A549 (cell line): ENCODE measurements around the gene MGLL. TPM values are rescaled to one million over a fixed set of nuclear protein-coding genes. Genes with fewer than 3 reads are reported as not detected.

Experiments used
- ATAC-seq, 2 experiments: fragments of 200-7000 bp in 1 of 2; fragments of >200 bp in 1 of 2; cut with Nextera tagmentation in 1 of 2; cut with Tn5 transposase in 1 of 2; 3 replicates each; pipeline versions ENCODE4 v1.8.0 to v1.9.1; 2018 to 2020; ENCODE audit warnings: mild to moderate bottlenecking in 1 of 2, moderate library complexity in 1 of 2
- CTCF ChIA-PET: fragments of 300-600 bp; sonication (Branson Sonifier 250); formaldehyde crosslinking; extraction: SDS; loops from one replicate; lab custom pipeline; 2021; ENCODE audit warnings: antibody characterized with exemption, inconsistent platforms; lab: Yijun Ruan, JAX
- POLR2A ChIA-PET: fragments of 350-600 bp; formaldehyde crosslinking; extraction: SDS; loops from one replicate; lab custom pipeline; 2021; ENCODE audit warnings: antibody characterized with exemption, inconsistent platforms; lab: Yijun Ruan, JAX
- DNase-seq, 2 experiments: peaks; one replicate each; pipeline versions ENCODE4 v3.0.0 to v3.0.0-alpha.2; 2011 to 2016; ENCODE audit warnings: low read depth in 1 of 2, low spot score in 1 of 2
- FAIRE-seq: peaks from 2 replicates; lab custom pipeline; 2011; peaks lifted over from hg19 to GRCh38; lab: Jason Lieb, UNC
- H3K27ac ChIP-seq, 2 experiments: fragments of >200 bp; sonication (Bioruptor Twin); formaldehyde crosslinking; 3 replicates each; pipeline ENCODE4 v1.5.1; 2016 to 2017
- H3K4me1 ChIP-seq: fragments of >200 bp; sonication (Bioruptor Twin); formaldehyde crosslinking; 3 replicates; pipeline ENCODE4 v1.6.1; 2016
- H3K4me2 ChIP-seq: fragments of >200 bp; sonication (Bioruptor Twin); formaldehyde crosslinking; 3 replicates; pipeline ENCODE4 v1.6.1; 2016
- H3K4me3 ChIP-seq: fragments of >200 bp; sonication (Bioruptor Twin); formaldehyde crosslinking; 3 replicates; pipeline ENCODE4 v1.5.1; 2016
- H3K9me3 ChIP-seq: fragments of >200 bp; sonication (Bioruptor Twin); formaldehyde crosslinking; 3 replicates; pipeline ENCODE4 v1.6.1; 2016
- CBX2 ChIP-seq: fragments of 200-600 bp; sonication (generic); IDR thresholded peaks from 2 replicates; pipeline ENCODE4 v1.6.1; 2016; ENCODE audit warnings: low read depth, mild to moderate bottlenecking, borderline replicate concordance
- CHD4 ChIP-seq: fragments of 200-600 bp; sonication (generic); IDR thresholded peaks from 2 replicates; pipeline ENCODE4 v1.6.1; 2016; ENCODE audit warnings: antibody characterized with exemption, mild to moderate bottlenecking, borderline replicate concordance
- CTCF ChIP-seq: fragments of >200 bp; sonication (Bioruptor Twin); formaldehyde crosslinking; IDR thresholded peaks from 3 replicates; pipeline ENCODE4 v1.5.1; 2016
- E2F6 ChIP-seq: IDR thresholded peaks from 2 replicates; pipeline ENCODE4 v1.6.1; 2012; ENCODE audit warnings: low read depth, borderline replicate concordance
- EHMT2 ChIP-seq: fragments of 200-600 bp; sonication (generic); IDR thresholded peaks from 2 replicates; pipeline ENCODE4 v1.6.1; 2016; ENCODE audit warnings: antibody characterized with exemption, low read depth, mild to moderate bottlenecking, moderate library complexity
- ELK1 ChIP-seq: fragments of 150-350 bp; IDR thresholded peaks from 2 replicates; pipeline ENCODE4 v1.6.1; 2014; ENCODE audit warnings: low read depth, mild to moderate bottlenecking, low read length
- FOXS1 ChIP-seq: fragments of 250-450 bp; sonication (Bioruptor Pico); IDR thresholded peaks from 2 replicates; pipeline ENCODE4 v1.5.0; 2020; ENCODE audit warnings: mild to moderate bottlenecking, moderate library complexity
- HDAC2 ChIP-seq: fragments of 200-600 bp; sonication (generic); IDR thresholded peaks from 2 replicates; pipeline ENCODE4 v1.6.1; 2016
- HEYL ChIP-seq: fragments of 250-450 bp; sonication (Bioruptor Pico); IDR thresholded peaks from 2 replicates; pipeline ENCODE4 v1.8.0; 2021; ENCODE audit warnings: mild to moderate bottlenecking, moderate library complexity
- HMGXB4 ChIP-seq: fragments of 250-450 bp; sonication (Bioruptor Pico); IDR thresholded peaks from 2 replicates; pipeline ENCODE4 v1.5.0; 2021; ENCODE audit warnings: mild to moderate bottlenecking, moderate library complexity, borderline replicate concordance
- HOXB5 ChIP-seq: fragments of 250-450 bp; sonication (Bioruptor Pico); IDR thresholded peaks from 2 replicates; pipeline ENCODE4 v1.5.0; 2020; ENCODE audit warnings: mild to moderate bottlenecking, moderate library complexity
- JUN ChIP-seq, 2 experiments: fragments of >200 bp; sonication (Bioruptor Twin); formaldehyde crosslinking; IDR thresholded peaks; 2 replicates in 1 of 2; 3 replicates in 1 of 2; pipeline ENCODE4 v1.6.1; 2016 to 2017
- JUNB ChIP-seq: fragments of >200 bp; sonication (Bioruptor Twin); formaldehyde crosslinking; IDR thresholded peaks from 2 replicates; pipeline ENCODE4 v1.6.1; 2016
- KDM5A ChIP-seq: fragments of 200-600 bp; sonication (generic); IDR thresholded peaks from 2 replicates; pipeline ENCODE4 v1.6.1; 2016; ENCODE audit warnings: antibody characterized with exemption, mild to moderate bottlenecking
- PHF8 ChIP-seq: fragments of 200-600 bp; sonication (generic); IDR thresholded peaks from 2 replicates; pipeline ENCODE4 v1.6.1; 2016; ENCODE audit warnings: low read depth, mild to moderate bottlenecking, antibody characterized with exemption, moderate library complexity, borderline replicate concordance
- POLR2A ChIP-seq: IDR thresholded peaks from 2 replicates; pipeline ENCODE4 v1.6.1; 2012; ENCODE audit warnings: mild to moderate bottlenecking, low read length
- POLR2AphosphoS2 ChIP-seq: conservative IDR thresholded peaks from 2 replicates; pipeline ENCODE4 v1.6.1; 2012; ENCODE audit warnings: low read length, improper control_type of control experiment, inconsistent platforms
- RAD21 ChIP-seq, 2 experiments: fragments of >200 bp in 1 of 2; sonication (Bioruptor Twin) in 1 of 2; formaldehyde crosslinking in 1 of 2; IDR thresholded peaks in 1 of 2; conservative IDR thresholded peaks in 1 of 2; 2 replicates in 1 of 2; 3 replicates in 1 of 2; pipeline ENCODE4 v1.6.1; 2012 to 2018; ENCODE audit warnings: inconsistent platforms in 1 of 2
- RARB ChIP-seq: fragments of 250-450 bp; sonication (Bioruptor Pico); IDR thresholded peaks from 2 replicates; pipeline ENCODE4 v1.8.0; 2021; ENCODE audit warnings: mild to moderate bottlenecking, moderate library complexity
- SMC3 ChIP-seq: fragments of >200 bp; sonication (Bioruptor Twin); formaldehyde crosslinking; IDR thresholded peaks from 3 replicates; pipeline ENCODE4 v1.6.1; 2018; ENCODE audit warnings: inconsistent platforms
- SREBF2 ChIP-seq: fragments of 450-650 bp; IDR thresholded peaks from 2 replicates; pipeline ENCODE4 v1.6.1; 2014; ENCODE audit warnings: mild to moderate bottlenecking, moderate library complexity
- TP53 ChIP-seq: fragments of 250-450 bp; sonication (Bioruptor Pico); IDR thresholded peaks from 2 replicates; pipeline ENCODE4 v1.5.0; 2021; ENCODE audit warnings: mild to moderate bottlenecking, moderate library complexity
- ZFP36 ChIP-seq: fragments of 450-650 bp; IDR thresholded peaks from 2 replicates; pipeline ENCODE4 v1.6.1; 2014; ENCODE audit warnings: borderline replicate concordance; ENCODE audit not compliant: partially characterized antibody
- ZNF302 ChIP-seq: fragments of 250-450 bp; sonication (Bioruptor Pico); IDR thresholded peaks from 2 replicates; pipeline ENCODE4 v1.9.0; 2021; ENCODE audit warnings: inconsistent platforms, mild to moderate bottlenecking, moderate library complexity
- WGBS: methylation state at CpG from one replicate; pipeline ENCODE4 v1.1.6; 2017; ENCODE audit errors: missing lambda C conversion rate; 5-methylcytosine and 5-hydroxymethylcytosine counted together
- polyA plus RNA-seq, 4 experiments: library from polyadenylated mRNA; depleted of rRNA in 3 of 4; stranded (reverse); fragments of >200 nt; fragmentation: RNase III in 1 of 4; extraction: RNeasy Plus Mini Kit Qiagen cat#74134 plus additional on column Dnase treatment in 1 of 4; gene quantifications; 2 replicates in 3 of 4; 3 replicates in 1 of 4; pipeline ENCODE4 v1.2.3, GENCODE V29; 2011 to 2017

MGLL gene
- polyA plus RNA-seq, 2 of the 4 experiments (the other 2 are of a cell fraction): 38.5 to 41.5 TPM

GRCh38 chr3:127665586-127665985 is 156.7 kb downstream of the MGLL start:
- no peaks in the 10 kb centered on the region for H3K9me3 ChIP-seq
- ATAC-seq (no peak), FAIRE-seq (no peak)
- ChIA-PET CTCF (no interaction called here), POLR2A (no interaction called here)
- H3K4me1 ChIP-seq: no peaks in the 10 kb centered on the region
- 74% methylated on average over 3 of the region's 3 CpGs for WGBS
- no peak overlapping the region for H3K27ac ChIP-seq
- no peak overlapping the region for H3K4me3 ChIP-seq
- TF ChIP-seq RAD21 (conservative IDR thresholded peaks at IDR 0.05 in 1 of 2, IDR thresholded peaks at IDR 0.05 in 1 of 2) (no peak), ZFP36 (no peak), FOXS1 (CRISPR knock-in tag) (no peak), CBX2 (no peak), TP53 (CRISPR knock-in tag) (no peak), RARB (no peak), KDM5A (no peak), POLR2A (no peak), CHD4 (no peak), E2F6 (no peak), CTCF (no peak), HMGXB4 (CRISPR knock-in tag) (no peak), HOXB5 (no peak)
- TF ChIP-seq, all 56 proteins: peak for 0
- no peak for DNase-seq
- H3K4me2 ChIP-seq: no peak overlapping the region

GRCh38 chr3:127665165-127665564 is 157.2 kb downstream of the MGLL start:
- no peaks in the 10 kb centered on the region for H3K4me1 ChIP-seq
- no peak overlapping the region for H3K27ac ChIP-seq
- H3K4me2 ChIP-seq: no peak overlapping the region
- ATAC-seq (no peak), DNase-seq (no peak), FAIRE-seq (no peak)
- no peak overlapping the region for H3K4me3 ChIP-seq
- ChIA-PET CTCF (no interaction called here), POLR2A (no interaction called here)
- WGBS: 60% methylated on average over 2 of the region's 2 CpGs
- TF ChIP-seq JUNB (no peak), SMC3 (no peak), HDAC2 (no peak), EHMT2 (no peak), POLR2AphosphoS2 (no peak)
- TF ChIP-seq, all 56 proteins: peak for 0
- H3K9me3 ChIP-seq: no peaks in the 10 kb centered on the region

GRCh38 chr3:127663151-127663550 is 159.2 kb downstream of the MGLL start:
- ChIA-PET CTCF (interaction anchor here (3.5 kb wide), 1 partner anchor 12 kb away, joined by 22 read pairs; no protein-coding TSS in a partner anchor), POLR2A (no interaction called here)
- FAIRE-seq (no peak), DNase-seq (no peak), ATAC-seq (no peak)
- Histone ChIP-seq H3K4me2 (no peak overlapping the region), H3K4me1 (no peaks in the 10 kb centered on the region), H3K27ac (no peak overlapping the region), H3K9me3 (no peaks in the 10 kb centered on the region), H3K4me3 (no peak overlapping the region)
- 88% methylated on average over 5 of the region's 5 CpGs for WGBS
- TF ChIP-seq CTCF (no peak), PHF8 (no peak), POLR2AphosphoS2 (no peak), ELK1 (no peak), SMC3 (no peak), HEYL (no peak), SREBF2 (no peak), TP53 (CRISPR knock-in tag) (no peak), EHMT2 (no peak), FOXS1 (CRISPR knock-in tag) (no peak), JUN (IDR thresholded peaks at IDR 0.05) (no peak), E2F6 (no peak), ZNF302 (CRISPR knock-in tag) (no peak)
